ENCODE results near the gene MREG.

GRCh38 chr2:215928086-215928485 lies 85.3 kb downstream of the MREG start:
- TF ChIP-seq CTCF (IDR thresholded peaks at IDR 0.05): no peak
- no peak for TF ChIP-seq POLR2AphosphoS5 (IDR thresholded peaks at IDR 0.05; ENCODE audit: insufficient read depth in 1 of 2, low read depth in 1 of 2)
